Gastrocnemius medialis (tissue), 4 donors: ENCODE measurements around the gene PIAS3. TPM values are rescaled to one million over a fixed set of nuclear protein-coding genes. Genes with fewer than 3 reads are reported as not detected.

Source experiments
- ATAC-seq, 2 donors: fragments of 150-250 bp; one replicate each; pipeline ENCODE4 v1.9.1; 2016
- DNase-seq, 2 donors: peaks; one replicate each; pipeline ENCODE4 v3.0.0-alpha.2; 2019
- H3K27ac ChIP-seq, 4 donors: fragments of 200-600 bp; sonication (generic); 1 replicate in 1 of 4; 2 replicates in 3 of 4; pipeline ENCODE4 v1.5.1; 2016 to 2018; ENCODE audit warnings: mild to moderate bottlenecking in 2 of 4, moderate library complexity in 1 of 4
- H3K27me3 ChIP-seq, 3 donors: fragments of 200-600 bp; sonication (generic) in 2 of 3; 1 replicate in 1 of 3; 2 replicates in 2 of 3; pipeline versions ENCODE4 v1.5.1 to v1.6.0; 2016 to 2019; ENCODE audit warnings: mild to moderate bottlenecking in 1 of 3, moderate library complexity in 1 of 3
- H3K36me3 ChIP-seq, 2 donors: fragments of 200-600 bp; sonication (generic) in 1 of 2; one replicate each; pipeline ENCODE4 v1.5.1; 2017 to 2018
- H3K4me1 ChIP-seq, 2 donors: fragments of 200-600 bp; sonication (generic) in 1 of 2; one replicate each; pipeline ENCODE4 v1.5.1; 2016 to 2017; ENCODE audit warnings: mild to moderate bottlenecking in 2 of 2
- H3K4me3 ChIP-seq, 4 donors: fragments of 200-600 bp; sonication (generic) in 3 of 4; 1 replicate in 1 of 4; 2 replicates in 3 of 4; pipeline ENCODE4 v1.5.1; 2016 to 2019; ENCODE audit warnings: mild to moderate bottlenecking in 2 of 4
- H3K9me3 ChIP-seq, 3 donors: fragments of 200-600 bp; sonication (generic) in 2 of 3; 1 replicate in 1 of 3; 2 replicates in 2 of 3; pipeline ENCODE4 v1.5.1; 2016 to 2019
- POLR2A ChIP-seq, 2 donors: fragments of 450-650 bp; IDR thresholded peaks; one replicate each; pipeline ENCODE4 v1.6.1; 2017; ENCODE audit warnings: antibody characterized with exemption in 2 of 2, mild to moderate bottlenecking in 2 of 2, moderate library complexity in 2 of 2
- in situ Hi-C, 4 donors: fragments of 200-750 bp; cut with MboI; loops; one replicate each; pipeline versions ENCODE4 v1.15.0 to v1.8.0; 2017; ENCODE audit warnings: low sequenced_read_pairs in 4 of 4
- intact Hi-C: fragments of 100-400 bp; cut with DNase I; formaldehyde crosslinking; loops from one replicate; pipeline ENCODE4 v1.15.1; 2023; ENCODE audit warnings: low total_unique reads
- total RNA-seq, 4 donors: library from RNA; depleted of rRNA; stranded (reverse); fragments of >200 nt; gene quantifications; one replicate each; pipeline versions ENCODE4 v1.1.0 to v1.2.3, GENCODE V29; 2016
- TF ChIP-seq, protein P1 (sequence below), 5 experiments: fragments of 450-650 bp in 3 of 5; fragments of 200-600 bp in 2 of 5; sonication (generic) in 2 of 5; IDR thresholded peaks in 4 of 5; conservative IDR thresholded peaks in 1 of 5; 1 replicate in 4 of 5; 2 replicates in 1 of 5; pipeline ENCODE4 v1.5.1; 2016 to 2019; ENCODE audit warnings: antibody characterized with exemption in 5 of 5, mild to moderate bottlenecking in 3 of 5, moderate library complexity in 3 of 5

The PIAS3 gene
- total RNA-seq, 4 donors from 2014 or later, result 26.2 to 40.0 (median 35.7) TPM

DNA sequence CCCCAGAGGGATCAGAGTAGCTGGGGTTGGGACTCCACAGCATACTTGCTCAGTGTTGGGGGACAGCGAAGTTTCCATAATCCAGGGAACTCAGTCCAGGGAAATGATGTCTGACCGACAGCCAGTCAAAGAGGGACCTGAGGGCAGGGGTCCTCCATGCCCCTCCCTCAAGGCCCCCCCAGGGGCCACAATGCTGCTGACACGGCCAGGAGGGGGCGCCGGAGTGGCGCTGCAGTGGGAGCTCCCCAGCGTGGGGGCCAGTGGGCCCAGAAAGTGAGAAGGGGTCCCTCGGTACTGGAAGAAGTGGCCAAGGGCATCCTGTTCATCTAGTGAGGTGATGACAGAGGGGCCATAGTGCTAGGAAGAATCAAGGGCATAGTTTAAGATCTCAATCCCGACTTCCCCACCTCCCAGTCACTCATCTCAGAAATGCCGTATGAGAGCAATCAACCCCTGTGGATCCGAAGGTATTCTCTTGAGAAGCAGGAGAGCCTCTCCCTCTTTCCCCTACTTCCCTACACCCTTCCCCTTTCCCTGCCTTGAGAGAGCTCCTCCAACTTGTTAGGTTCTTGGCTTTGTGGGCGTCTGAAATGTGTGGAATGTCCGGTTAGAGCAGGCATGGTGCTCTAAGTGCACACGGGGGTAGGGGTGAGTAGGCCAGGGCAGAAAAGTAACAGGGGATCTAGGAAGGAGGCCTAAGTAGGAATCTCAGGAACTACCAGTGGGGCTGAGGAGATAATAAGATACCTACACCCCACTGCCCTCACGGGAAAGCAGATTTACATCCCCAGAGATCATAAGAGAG is 9.3 kb downstream of the PIAS3 start:
- no peak for DNase-seq
- Histone ChIP-seq H3K36me3 (peaks cover 0 to 65% of the 10 kb centered on the region in 2 donors), H3K4me1 (peaks cover 6 to 14% of the 10 kb centered on the region in 2 donors), H3K27ac (no peak overlapping the region), H3K4me3 (no peak overlapping the region), H3K27me3 (no peaks in the 10 kb centered on the region), H3K9me3 (no peaks in the 10 kb centered on the region)
- in situ Hi-C loops, result loop anchor here in 2 of 4 donors (5.0 to 10.0 kb wide), 2 partner anchors 163 to 165 kb away; no protein-coding TSS in a partner anchor
- TF ChIP-seq, protein P1, sequence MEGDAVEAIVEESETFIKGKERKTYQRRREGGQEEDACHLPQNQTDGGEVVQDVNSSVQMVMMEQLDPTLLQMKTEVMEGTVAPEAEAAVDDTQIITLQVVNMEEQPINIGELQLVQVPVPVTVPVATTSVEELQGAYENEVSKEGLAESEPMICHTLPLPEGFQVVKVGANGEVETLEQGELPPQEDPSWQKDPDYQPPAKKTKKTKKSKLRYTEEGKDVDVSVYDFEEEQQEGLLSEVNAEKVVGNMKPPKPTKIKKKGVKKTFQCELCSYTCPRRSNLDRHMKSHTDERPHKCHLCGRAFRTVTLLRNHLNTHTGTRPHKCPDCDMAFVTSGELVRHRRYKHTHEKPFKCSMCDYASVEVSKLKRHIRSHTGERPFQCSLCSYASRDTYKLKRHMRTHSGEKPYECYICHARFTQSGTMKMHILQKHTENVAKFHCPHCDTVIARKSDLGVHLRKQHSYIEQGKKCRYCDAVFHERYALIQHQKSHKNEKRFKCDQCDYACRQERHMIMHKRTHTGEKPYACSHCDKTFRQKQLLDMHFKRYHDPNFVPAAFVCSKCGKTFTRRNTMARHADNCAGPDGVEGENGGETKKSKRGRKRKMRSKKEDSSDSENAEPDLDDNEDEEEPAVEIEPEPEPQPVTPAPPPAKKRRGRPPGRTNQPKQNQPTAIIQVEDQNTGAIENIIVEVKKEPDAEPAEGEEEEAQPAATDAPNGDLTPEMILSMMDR (IDR thresholded peaks at IDR 0.05 in 4 of 5, conservative IDR thresholded peaks at IDR 0.05 in 1 of 5), result no peak
- TF ChIP-seq POLR2A (IDR thresholded peaks at IDR 0.05), result no peak
- ATAC-seq, result no peak
- intact Hi-C loops, result no loop called here

DNA sequence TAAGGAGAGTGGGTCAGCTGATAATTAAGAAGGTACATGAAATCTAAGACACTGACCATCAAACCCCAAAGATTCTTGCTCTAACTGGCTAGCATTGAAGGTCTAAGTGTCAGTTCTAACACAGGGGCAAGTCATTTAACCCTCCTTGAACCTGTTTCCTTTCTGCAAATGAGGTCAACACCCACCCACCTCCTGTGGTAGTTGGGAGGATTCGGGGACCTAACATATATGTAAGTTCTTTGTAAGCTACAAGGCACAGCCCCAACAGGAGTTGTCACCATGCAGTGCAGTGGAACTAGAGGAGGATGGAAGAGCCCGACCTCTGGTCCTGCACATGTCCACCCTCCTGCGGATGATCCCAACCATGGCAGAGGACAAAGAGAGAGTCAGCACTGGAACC is 11.1 kb downstream of the PIAS3 start:
- in situ Hi-C loops, result loop anchor here in 2 of 4 donors (5.0 to 10.0 kb wide), 2 partner anchors 164 to 167 kb away; no protein-coding TSS in a partner anchor
- no peak overlapping the region for H3K27ac ChIP-seq
- TF ChIP-seq POLR2A (IDR thresholded peaks at IDR 0.05), result no peak
- TF ChIP-seq, protein P1 (IDR thresholded peaks at IDR 0.05 in 4 of 5, conservative IDR thresholded peaks at IDR 0.05 in 1 of 5), result no peak
- no peak overlapping the region for H3K4me3 ChIP-seq
- peaks cover 6 to 14% of the 10 kb centered on the region in 2 donors for H3K4me1 ChIP-seq
- intact Hi-C loops, result no loop called here
- H3K9me3 ChIP-seq, result no peaks in the 10 kb centered on the region
- no peaks in the 10 kb centered on the region for H3K27me3 ChIP-seq
- DNase-seq, result no peak
- peaks cover 0 to 53% of the 10 kb centered on the region in 2 donors for H3K36me3 ChIP-seq
- ATAC-seq, result no peak

DNA sequence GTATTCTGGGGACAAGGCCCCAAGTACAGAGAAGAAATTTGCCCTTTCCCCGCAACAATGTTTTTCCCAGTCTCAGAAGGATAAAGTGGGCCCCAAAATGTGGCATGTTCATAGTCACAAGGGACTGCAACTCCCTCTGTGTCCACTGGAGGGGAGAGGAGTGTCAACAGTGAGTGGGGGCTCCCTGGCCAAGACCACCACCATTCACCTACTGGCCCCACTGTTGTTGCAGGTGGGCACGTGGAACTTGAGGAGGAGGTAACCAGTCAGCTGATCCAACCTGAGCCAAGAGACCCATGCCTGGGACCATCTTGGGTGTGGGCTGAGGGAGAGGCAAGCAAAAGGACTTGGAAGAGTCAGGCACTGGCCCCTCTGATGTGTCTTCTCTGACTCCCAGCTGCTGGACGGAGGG is 12.7 kb downstream of the PIAS3 start:
- intact Hi-C loops, result no loop called here
- Histone ChIP-seq H3K36me3 (peaks cover 0 to 53% of the 10 kb centered on the region in 2 donors), H3K4me3 (peak overlapping the region in 3 of 4 donors; percentile 51 to 65 (median 54)), H3K4me1 (peaks cover 6 to 14% of the 10 kb centered on the region in 2 donors), H3K9me3 (no peaks in the 10 kb centered on the region), H3K27ac (peak overlapping the region; percentile 69 to 81 (median 77)), H3K27me3 (no peaks in the 10 kb centered on the region)
- ATAC-seq (peak; percentile 20 to 55), DNase-seq (no peak)
- in situ Hi-C loops, result loop anchor here in 2 of 4 donors (5.0 to 10.0 kb wide), 2 partner anchors 166 to 169 kb away; no protein-coding TSS in a partner anchor
- TF ChIP-seq, protein P1 (IDR thresholded peaks at IDR 0.05 in 4 of 5, conservative IDR thresholded peaks at IDR 0.05 in 1 of 5), result peak; percentile 30 to 57 (median 36)
- TF ChIP-seq POLR2A (IDR thresholded peaks at IDR 0.05), result no peak

DNA sequence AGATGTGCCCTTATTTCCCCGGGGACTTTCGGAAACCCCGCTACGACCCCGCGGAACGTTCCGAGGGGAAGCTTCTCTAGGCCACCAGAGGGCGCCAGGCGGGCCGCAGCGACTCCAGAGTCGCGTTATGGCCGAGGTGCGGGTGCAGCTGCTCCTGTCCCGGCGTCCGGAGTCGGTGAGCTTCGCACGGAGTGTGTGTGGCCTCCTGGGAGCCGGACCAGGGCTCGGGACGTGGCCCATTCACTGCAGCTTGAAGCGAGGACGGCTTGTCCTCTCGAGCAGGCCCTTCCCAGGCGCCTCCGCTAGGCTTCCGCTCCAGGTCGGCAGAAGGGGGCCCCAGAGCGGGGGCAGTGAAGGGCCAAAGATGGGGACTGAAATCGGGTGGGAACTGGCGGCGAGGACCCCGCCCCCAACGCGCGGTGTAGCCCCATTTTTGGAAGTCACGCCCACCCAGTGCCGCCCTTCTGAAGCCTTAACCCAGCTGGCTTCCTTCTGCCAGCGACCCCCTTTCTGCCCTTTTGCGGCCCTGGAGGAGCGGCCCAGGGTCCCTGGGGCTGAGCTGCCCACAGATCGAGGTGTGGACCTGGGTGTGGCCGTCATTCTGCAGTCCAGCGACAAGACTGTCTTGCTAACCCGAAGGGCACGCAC is 13.2 kb downstream of the PIAS3 start, which contains the start of gene NUDT17:
TSS of gene NUDT17 (plus strand) at position 117 of the 648 bp plus-strand sequence. CDS start at position 128, 11 bp downstream.
- intact Hi-C loops, result loop anchor here (1.0 kb wide), 2 partner anchors 21 to 168 kb away; partner anchors contain the start of genes POLR3C and RNF115
- in situ Hi-C loops, result loop anchor here in 2 of 4 donors (5.0 to 10.0 kb wide), 2 partner anchors 167 to 169 kb away; no protein-coding TSS in a partner anchor
- TF ChIP-seq, protein P1 (IDR thresholded peaks at IDR 0.05 in 4 of 5, conservative IDR thresholded peaks at IDR 0.05 in 1 of 5), result peak; percentile 89 to 97 (median 94)
- peak in 1 of 2 donors; percentile 8 for TF ChIP-seq POLR2A (IDR thresholded peaks at IDR 0.05)
- Histone ChIP-seq H3K36me3 (peaks cover 0 to 53% of the 10 kb centered on the region in 2 donors), H3K27ac (peak within 1 kb of the TSS; percentile 69 to 81 (median 77)), H3K4me3 (peak within 1 kb of the TSS; percentile 51 to 65 (median 58)), H3K9me3 (no peaks in the 10 kb centered on the region), H3K27me3 (no peaks in the 10 kb centered on the region), H3K4me1 (peaks cover 6 to 14% of the 10 kb centered on the region in 2 donors)
- DNase-seq, result peak; percentile 62 to 74
- ATAC-seq, result peak; percentile 75 to 84
